Brain microvascular endothelial cell (primary cell): ENCODE data around the gene GPS1.

Experiments
- DNase-seq: peaks from one replicate; pipeline ENCODE4 v3.0.0-alpha.2; 2020
- H3K27ac ChIP-seq: fragments of 250-450 bp; sonication (Bioruptor Pico); 2 replicates; pipeline ENCODE4 v1.5.1; 2020; ENCODE audit warnings: mild to moderate bottlenecking, moderate library complexity
- H3K27me3 ChIP-seq: fragments of 250-450 bp; sonication (Bioruptor Pico); replicated peaks from 2 replicates; pipeline ENCODE4 v1.5.1; 2020; ENCODE audit warnings: mild to moderate bottlenecking
- H3K36me3 ChIP-seq: fragments of 250-450 bp; sonication (Bioruptor Pico); replicated peaks from 2 replicates; pipeline ENCODE4 v1.5.1; 2020; ENCODE audit warnings: mild to moderate bottlenecking
- H3K4me3 ChIP-seq: 2 replicates; pipeline ENCODE4 v1.5.1; 2011; ENCODE audit warnings: low read depth, mild to moderate bottlenecking, control low read depth, low read length, moderate library complexity
- in situ Hi-C: cut with HindIII; loops from 2 replicates; pipeline ENCODE4 v1.10.0; 2017; ENCODE audit warnings: low sequenced_read_pairs, low pct_ligation_motif_present
- TF ChIP-seq, protein P1 (sequence below): IDR thresholded peaks from 2 replicates; pipeline ENCODE4 v1.5.1; 2011; ENCODE audit warnings: low read depth, mild to moderate bottlenecking, moderate library complexity, low read length, control low read depth, inconsistent platforms; ENCODE audit errors: missing control alignments

The GPS1 gene

DNA sequence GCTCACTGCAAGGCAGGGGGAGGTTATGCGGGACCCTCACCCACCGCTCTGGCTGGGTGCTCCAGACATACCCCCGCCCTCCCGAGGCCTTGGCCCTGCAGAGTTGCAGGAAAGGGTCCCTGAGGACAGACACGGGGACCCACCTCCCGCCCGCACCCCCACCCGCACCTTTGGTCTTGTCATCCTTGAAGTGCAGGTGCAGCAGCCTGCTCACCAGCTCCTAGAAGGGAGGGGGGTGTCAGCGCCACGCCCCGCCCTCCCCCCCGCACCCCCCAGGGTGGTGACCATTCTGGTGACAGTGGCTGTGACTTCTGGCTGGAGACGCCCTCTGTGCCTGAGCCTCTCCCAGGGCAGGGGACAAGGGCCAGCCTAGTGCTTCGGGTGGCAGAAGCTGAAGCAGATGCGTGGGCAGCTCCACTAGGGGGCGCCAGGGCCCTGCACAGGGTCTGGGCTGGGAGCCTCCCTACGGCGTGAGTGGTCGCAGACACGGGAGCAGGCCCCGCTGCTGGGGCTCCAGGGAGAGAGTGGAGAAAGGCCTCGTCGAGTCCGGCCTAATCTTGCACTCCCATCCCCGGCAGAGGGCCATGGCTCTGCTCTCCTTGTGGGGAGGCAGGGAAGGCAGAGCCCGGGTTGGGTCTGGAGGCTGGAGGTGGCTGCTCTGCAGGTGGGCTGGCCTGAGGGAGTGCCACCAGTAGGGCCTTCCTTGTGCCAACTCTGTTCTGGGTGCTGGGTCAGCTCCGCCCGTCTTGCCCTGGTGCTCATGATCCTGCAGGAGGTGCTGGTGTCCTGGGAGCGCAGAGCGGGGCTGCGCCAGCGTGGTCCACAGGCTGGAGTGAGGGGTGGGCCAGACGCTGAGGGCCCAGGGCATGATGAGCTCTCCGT, 31.8 kb upstream of the GPS1 start:
- TF ChIP-seq, protein P1, sequence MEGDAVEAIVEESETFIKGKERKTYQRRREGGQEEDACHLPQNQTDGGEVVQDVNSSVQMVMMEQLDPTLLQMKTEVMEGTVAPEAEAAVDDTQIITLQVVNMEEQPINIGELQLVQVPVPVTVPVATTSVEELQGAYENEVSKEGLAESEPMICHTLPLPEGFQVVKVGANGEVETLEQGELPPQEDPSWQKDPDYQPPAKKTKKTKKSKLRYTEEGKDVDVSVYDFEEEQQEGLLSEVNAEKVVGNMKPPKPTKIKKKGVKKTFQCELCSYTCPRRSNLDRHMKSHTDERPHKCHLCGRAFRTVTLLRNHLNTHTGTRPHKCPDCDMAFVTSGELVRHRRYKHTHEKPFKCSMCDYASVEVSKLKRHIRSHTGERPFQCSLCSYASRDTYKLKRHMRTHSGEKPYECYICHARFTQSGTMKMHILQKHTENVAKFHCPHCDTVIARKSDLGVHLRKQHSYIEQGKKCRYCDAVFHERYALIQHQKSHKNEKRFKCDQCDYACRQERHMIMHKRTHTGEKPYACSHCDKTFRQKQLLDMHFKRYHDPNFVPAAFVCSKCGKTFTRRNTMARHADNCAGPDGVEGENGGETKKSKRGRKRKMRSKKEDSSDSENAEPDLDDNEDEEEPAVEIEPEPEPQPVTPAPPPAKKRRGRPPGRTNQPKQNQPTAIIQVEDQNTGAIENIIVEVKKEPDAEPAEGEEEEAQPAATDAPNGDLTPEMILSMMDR: peak; percentile 88
- no peaks in the 10 kb centered on the region for H3K36me3 ChIP-seq
- in situ Hi-C loops: no loop called here

DNA sequence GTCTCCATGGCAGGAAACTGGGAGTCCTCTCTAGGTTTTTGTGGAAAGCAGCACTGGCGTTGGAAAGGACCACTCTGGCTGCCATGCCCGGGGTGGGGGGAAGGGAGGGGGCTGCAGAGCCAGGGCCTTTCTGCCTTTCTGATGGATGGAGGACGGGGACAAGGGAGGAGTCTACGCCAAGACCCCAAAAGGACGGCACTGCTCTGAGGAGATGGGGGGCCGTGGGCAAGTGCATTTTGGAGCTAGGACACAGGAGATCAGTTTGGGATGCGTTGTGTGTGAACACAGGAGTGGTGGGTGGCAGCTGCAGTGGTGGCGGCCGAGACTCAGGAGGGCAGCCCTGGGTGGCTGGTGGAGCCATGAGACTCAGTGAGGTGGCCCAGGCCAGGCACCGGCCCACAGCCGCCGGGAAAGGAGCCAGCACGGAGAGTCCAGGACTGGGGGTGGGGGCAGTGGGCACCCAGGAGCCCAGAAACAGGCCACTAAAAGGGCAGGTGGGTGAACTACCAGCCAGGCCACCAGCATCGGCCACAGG, 31.1 kb upstream of the GPS1 start:
- Histone ChIP-seq H3K27ac (no peak overlapping the region), H3K36me3 (no peaks in the 10 kb centered on the region), H3K27me3 (no peaks in the 10 kb centered on the region), H3K4me3 (no peak overlapping the region)
- in situ Hi-C loops: no loop called here
- TF ChIP-seq, protein P1: no peak
- DNase-seq: no peak

More for the DNA sequence above, 31.8 kb upstream of the GPS1 start:
- Histone ChIP-seq H3K27ac (no peak overlapping the region), H3K27me3 (no peaks in the 10 kb centered on the region), H3K4me3 (no peak overlapping the region)
- DNase-seq: no peak

DNA sequence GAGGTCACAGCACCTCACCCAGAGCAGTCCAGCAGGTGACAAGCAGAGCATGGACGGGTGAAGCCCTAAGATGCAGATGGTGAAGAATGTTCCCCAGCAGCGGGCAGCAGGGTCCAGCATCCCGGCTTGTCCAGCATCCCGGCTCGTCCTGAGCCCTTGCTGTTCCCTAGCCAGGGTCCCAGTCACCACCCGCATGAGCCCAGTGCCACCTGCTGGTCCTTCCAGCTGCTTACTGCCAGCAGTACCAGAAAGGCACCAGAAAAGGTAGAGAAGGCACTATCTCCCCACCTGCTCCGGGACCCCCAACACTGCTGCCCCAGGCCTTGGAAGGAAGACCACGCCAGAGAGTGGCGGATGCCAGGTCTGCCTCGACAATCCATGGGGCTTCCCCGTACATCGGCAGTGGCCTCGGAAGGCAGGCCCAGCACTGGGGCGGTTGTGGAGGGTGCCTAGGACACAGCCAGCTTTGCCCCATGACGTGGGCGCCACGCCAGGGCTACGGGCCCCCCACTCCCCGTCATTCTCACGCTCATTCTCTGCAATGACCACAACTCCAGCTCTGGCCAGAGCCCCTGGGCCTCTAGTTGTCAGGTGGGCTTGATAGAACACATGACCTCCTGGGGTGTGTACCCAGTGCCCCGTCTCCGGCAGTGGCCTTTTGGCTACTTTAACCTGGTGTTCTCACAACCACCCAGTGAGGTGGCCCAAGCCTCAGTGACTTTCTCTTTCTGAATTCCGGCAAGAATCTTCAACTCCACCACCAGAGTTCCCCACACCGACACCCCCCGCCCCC, 30.4 kb upstream of the GPS1 start:
- Histone ChIP-seq H3K27ac (no peak overlapping the region), H3K4me3 (peak overlapping the region; percentile 77), H3K36me3 (no peaks in the 10 kb centered on the region), H3K27me3 (no peaks in the 10 kb centered on the region)
- peak; percentile 59 for DNase-seq
- TF ChIP-seq, protein P1: peak; percentile 84
- in situ Hi-C loops: no loop called here

DNA sequence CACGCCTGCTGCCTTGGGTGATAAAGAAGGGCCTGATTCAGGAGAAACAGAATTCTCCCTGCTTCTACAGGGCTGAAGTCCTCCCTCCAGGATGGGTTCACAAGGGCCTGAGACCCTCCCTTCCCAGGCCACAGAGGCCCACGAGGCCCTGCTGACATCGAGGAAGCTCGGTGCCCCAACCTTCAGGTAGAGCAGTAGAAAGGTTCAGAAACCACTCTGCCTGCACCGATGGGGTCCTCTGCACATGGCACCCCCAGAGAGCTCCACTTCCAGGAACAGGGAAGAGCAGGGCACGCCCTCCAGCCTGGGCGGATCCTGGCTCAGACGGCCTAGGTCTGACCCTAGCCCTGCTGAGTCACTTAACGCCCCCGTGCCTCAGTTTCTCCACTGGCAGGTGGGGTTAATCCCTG, 29.8 kb upstream of the GPS1 start:
- in situ Hi-C loops: no loop called here

DNA sequence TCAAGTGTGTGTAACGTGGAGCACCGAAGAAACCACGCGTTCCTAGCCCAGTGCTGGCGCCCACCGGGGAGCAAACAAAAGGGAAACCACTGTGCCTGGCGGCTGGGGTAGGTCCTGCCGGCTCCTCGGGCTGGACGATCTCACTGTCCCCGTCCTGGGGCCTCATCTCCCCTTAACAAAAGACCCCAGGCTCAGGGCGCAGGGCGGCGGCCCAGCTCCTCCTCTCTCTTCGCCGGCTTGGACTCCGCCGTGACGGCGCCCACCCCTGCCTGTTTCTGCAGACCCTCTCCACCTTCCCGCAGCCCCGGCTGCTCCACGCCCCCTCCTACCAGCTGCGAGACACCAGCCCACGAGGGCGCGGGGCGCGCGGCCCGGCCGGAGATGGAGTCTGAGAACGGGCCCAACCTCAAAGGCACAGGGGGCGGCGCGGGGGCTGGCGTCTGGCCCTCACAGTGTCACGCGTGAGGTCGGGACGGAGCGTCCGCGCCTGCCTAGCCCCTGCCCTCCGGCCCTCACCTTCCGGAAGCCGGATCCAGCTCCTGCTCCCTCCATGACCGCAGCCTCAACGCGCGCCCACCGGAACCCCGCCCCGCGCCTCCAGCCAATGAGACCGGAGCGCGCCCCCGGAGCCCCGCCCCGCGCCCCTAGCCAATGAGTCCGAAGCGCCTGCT, 29.3 kb upstream of the GPS1 start, which contains the start of gene CENPX:
TSS of gene CENPX (minus strand) at position 569 of the 671 bp plus-strand sequence. CDS start at position 552, 17 bp downstream.
- H3K36me3 ChIP-seq: no peaks in the 10 kb centered on the region
- TF ChIP-seq, protein P1: no peak
- in situ Hi-C loops: no loop called here
- peak within 1 kb of the TSS; percentile 77 for H3K4me3 ChIP-seq
- DNase-seq: no peak
- no peak within 1 kb of the TSS for H3K27ac ChIP-seq
- no peaks in the 10 kb centered on the region for H3K27me3 ChIP-seq

More for the DNA sequence above, 29.8 kb upstream of the GPS1 start:
- no peaks in the 10 kb centered on the region for H3K27me3 ChIP-seq
- H3K36me3 ChIP-seq: no peaks in the 10 kb centered on the region
- no peak overlapping the region for H3K27ac ChIP-seq
- no peak for DNase-seq
- TF ChIP-seq, protein P1: no peak
- peak overlapping the region; percentile 77 for H3K4me3 ChIP-seq
